HepG2 (cell line): ENCODE results near the gene ETV2. TPM values are rescaled to one million over a fixed set of nuclear protein-coding genes. Genes with fewer than 3 reads are reported as not detected.

Experiments
- ATAC-seq: fragments of 200-7000 bp; cut with Tn5 transposase; 3 replicates; pipeline ENCODE4 v1.9.1; 2020; ENCODE audit warnings: mild to moderate bottlenecking, moderate library complexity
- BruUV-seq: library from RNA; stranded (reverse); fragments of 400-500 nt; replicated peaks from 2 replicates; lab custom pipeline; 2021; lab: Mats Ljungman, UMichigan
- CTCF ChIA-PET: fragments of 300-600 bp; formaldehyde crosslinking; extraction: SDS; loops from one replicate; lab custom pipeline; 2021; ENCODE audit warnings: low total read pairs, inconsistent platforms, low intra/inter-chr PET ratio; lab: Yijun Ruan, JAX
- POLR2A ChIA-PET: fragments of 350-600 bp; sonication (Branson Sonifier 250); formaldehyde crosslinking; loops from one replicate; lab custom pipeline; 2020; ENCODE audit warnings: antibody characterized with exemption, inconsistent platforms; lab: Yijun Ruan, JAX
- DNase-seq: peaks from one replicate; pipeline ENCODE4 v3.0.0-alpha.2; 2015; ENCODE audit warnings: low spot score
- FAIRE-seq: peaks from 3 replicates; lab custom pipeline; 2011; peaks lifted over from hg19 to GRCh38; lab: Jason Lieb, UNC
- H2AFZ ChIP-seq: one replicate; pipeline ENCODE4 v1.6.1; 2011; ENCODE audit warnings: low read length, inconsistent platforms
- H3K27ac ChIP-seq: fragments of 300-600 bp; 3 replicates; pipeline ENCODE4 v1.8.0; 2011; ENCODE audit warnings: mixed run types, mild to moderate bottlenecking, mixed read lengths, low read length, inconsistent platforms; ENCODE audit not compliant: insufficient read depth; ENCODE audit errors: extremely low read length
- H3K27me3 ChIP-seq, 2 experiments: fragments of 200-600 bp in 1 of 2; 2 replicates in 1 of 2; 3 replicates in 1 of 2; pipeline versions ENCODE4 v1.6.0 to v1.8.0; 2011; ENCODE audit warnings: low read length in 2 of 2, mild to moderate bottlenecking in 2 of 2, moderate library complexity in 2 of 2, inconsistent platforms in 1 of 2; ENCODE audit not compliant: insufficient read depth in 2 of 2, control insufficient read depth in 1 of 2
- H3K36me3 ChIP-seq, 2 experiments: fragments of 200-600 bp in 1 of 2; replicated peaks in 1 of 2; 2 replicates in 1 of 2; 3 replicates in 1 of 2; pipeline versions ENCODE4 v1.5.1 to v1.8.0; 2011; ENCODE audit warnings: low read length in 2 of 2, inconsistent platforms in 1 of 2; ENCODE audit not compliant: insufficient read depth in 2 of 2, control insufficient read depth in 1 of 2
- H3K4me1 ChIP-seq: 2 replicates; pipeline ENCODE4 v1.5.1; 2012; ENCODE audit warnings: low read length, inconsistent platforms; ENCODE audit not compliant: insufficient read depth
- H3K4me2 ChIP-seq: 2 replicates; pipeline ENCODE4 v1.6.0; 2011; ENCODE audit warnings: low read depth, low read length, inconsistent platforms
- H3K4me3 ChIP-seq, 3 experiments: fragments of 200-600 bp in 1 of 3; sonication (generic), shearing (Covaris generic) in 1 of 3; replicated peaks in 1 of 3; 2 replicates each; pipeline ENCODE4 v1.5.1; 2011 to 2016; ENCODE audit warnings: low read length in 3 of 3, inconsistent platforms in 2 of 3, low read depth in 2 of 3, mild to moderate bottlenecking in 2 of 3, control low read depth in 1 of 3, mixed read lengths in 1 of 3; ENCODE audit not compliant: insufficient read depth in 1 of 3
- H3K79me2 ChIP-seq: one replicate; pipeline ENCODE4 v1.6.1; 2011; ENCODE audit warnings: low read length, inconsistent platforms; ENCODE audit not compliant: insufficient read depth
- H3K9ac ChIP-seq: 2 replicates; pipeline ENCODE4 v1.6.0; 2011; ENCODE audit warnings: mild to moderate bottlenecking, low read depth, low read length, inconsistent platforms; ENCODE audit not compliant: insufficient read depth
- H3K9me3 ChIP-seq: 2 replicates; pipeline ENCODE4 v1.5.1; 2012; ENCODE audit warnings: mild to moderate bottlenecking, low read length
- H4K20me1 ChIP-seq: 2 replicates; pipeline ENCODE4 v1.6.0; 2011; ENCODE audit warnings: inconsistent platforms, mild to moderate bottlenecking, low read length, moderate library complexity; ENCODE audit not compliant: insufficient read depth
- ATM ChIP-seq: fragments of 450-650 bp; IDR thresholded peaks from 2 replicates; pipeline ENCODE4 v1.7.1; 2017; ENCODE audit warnings: mild to moderate bottlenecking, borderline replicate concordance
- DRAP1 ChIP-seq: IDR thresholded peaks from 2 replicates; pipeline ENCODE4 v1.6.1; 2016; ENCODE audit warnings: missing genetic modification reagents, missing compliant biosample characterization
- KIAA2018 ChIP-seq: sonication (generic); formaldehyde crosslinking; IDR thresholded peaks from 2 replicates; pipeline ENCODE4 v1.5.0; 2020; ENCODE audit warnings: mild to moderate bottlenecking, missing genetic modification reagents, borderline replicate concordance
- KLF13 ChIP-seq: sonication (generic); formaldehyde crosslinking; IDR thresholded peaks from 2 replicates; pipeline ENCODE4 v1.4.0; 2020; ENCODE audit warnings: mild to moderate bottlenecking, missing genetic modification reagents
- ZBTB7A ChIP-seq: sonication (generic); formaldehyde crosslinking; IDR thresholded peaks from 2 replicates; pipeline ENCODE4 v1.8.0; 2022; ENCODE audit warnings: mild to moderate bottlenecking, missing genetic modification reagents
- ZNF431 ChIP-seq: sonication (generic); formaldehyde crosslinking; IDR thresholded peaks from 2 replicates; pipeline ENCODE4 v1.9.0; 2022; ENCODE audit warnings: missing genetic modification reagents, low read depth, mild to moderate bottlenecking, borderline replicate concordance
- WGBS: methylation state at CpG from one replicate; pipeline ENCODE4 v1.1.6; 2017; ENCODE audit warnings: low lambda C conversion rate; 5-methylcytosine and 5-hydroxymethylcytosine counted together
- in situ Hi-C: cut with HindIII; loops from 2 replicates; pipeline ENCODE4 v1.10.0; 2017; ENCODE audit warnings: low pct_unique_long_range_greater_than_20kb; ENCODE audit not compliant: extremely low pct_ligation_motif_present
- intact Hi-C: fragments of 100-400 bp; cut with micrococcal nuclease; formaldehyde crosslinking; loops from one replicate; pipeline ENCODE4 v1.10.0; 2022; ENCODE audit not compliant: unreplicated experiment
- polyA plus RNA-seq, 8 experiments: library from polyadenylated mRNA; depleted of rRNA in 3 of 8; stranded (reverse) in 7 of 8; unstranded in 1 of 8; fragments of >200 nt; fragmentation: Illumina TruSeq in 4 of 8; extraction: Trizol in 4 of 8; gene quantifications; 2 replicates each; pipeline versions ENCODE4 v1.2.1 to v1.2.3, GENCODE V29; 2011 to 2016; ENCODE audit warnings: low read depth in 4 of 8, missing spikeins in 1 of 8, mixed read lengths in 1 of 8; ENCODE audit not compliant: insufficient read depth in 1 of 8
- total RNA-seq, 5 experiments: library from RNA; depleted of rRNA; stranded (reverse); fragments of >200 nt; fragmentation: Illumina TruSeq; extraction: Trizol; gene quantifications; 2 replicates each; pipeline ENCODE4 v1.2.3, GENCODE V29; 2016; ENCODE audit warnings: low read depth in 1 of 5

Gene ETV2
- total and polyA plus RNA-seq, 2 of the 13 experiments (the other 11 are each of a cell fraction or from before 2014, with no cell fraction given): 0.07 to 0.20 TPM

- peaks cover 32% of the 10 kb centered on the region for H3K4me1 ChIP-seq
- no peaks in the 10 kb centered on the region for H3K27me3 ChIP-seq
- no peak overlapping the region for H3K9ac ChIP-seq
- ChIA-PET CTCF (interaction anchor here (0.6 to 6.1 kb wide), 11 partner anchors 9 to 238 kb away, joined by 3 to 201 read pairs (median 5); partner anchors contain the start of gene KMT2B), POLR2A (interaction anchor here (1.6 kb wide), 1 partner anchor 49 kb away, joined by 4 read pairs; no protein-coding TSS in a partner anchor)
- no peaks in the 10 kb centered on the region for H3K9me3 ChIP-seq
- in situ Hi-C loops (loop anchor here (10.0 kb wide), 1 partner anchor 121 kb away; the partner anchor contains the start of gene PRODH2), intact Hi-C loops (loop anchor here (10.0 kb wide), 2 partner anchors 51 to 121 kb away; partner anchors contain the start of genes IGFLR1, LIN37, PRODH2 and PSENEN)
- H3K4me3 ChIP-seq: no peak overlapping the region
- no peaks in the 10 kb centered on the region for H4K20me1 ChIP-seq
- no peak overlapping the region for H3K4me2 ChIP-seq
- no peak overlapping the region for H2AFZ ChIP-seq
- no TSS peak for BruUV-seq
- FAIRE-seq: no peak
- TF ChIP-seq KIAA2018: no peak
- no peak for TF ChIP-seq ZBTB7A (CRISPR knock-in tag)
- TF ChIP-seq ZNF431 (CRISPR knock-in tag): 0 out of 2 replicates have a peak, but pooled peaks have one; percentile 23
- TF ChIP-seq DRAP1 (CRISPR knock-in tag): no peak
- no peak for TF ChIP-seq KLF13
- TF ChIP-seq ATM: no peak
- WGBS: under 1% methylated on average over 7 of the region's 8 CpGs
- DNase-seq: no peak
- H3K79me2 ChIP-seq: no peaks in the 10 kb centered on the region
- peak; percentile 18; the same call in 2 of the 3 replicates for ATAC-seq
- H3K27ac ChIP-seq: no peak overlapping the region
- H3K36me3 ChIP-seq: no peaks in the 10 kb centered on the region
These were observed 51.9 kb downstream of the ETV2 start for GRCh38 chr19:35693422-35693821.
